GM12892 (cell line): ENCODE data around the gene HSD11B2.

Source experiments
- POLR2A ChIP-seq: IDR thresholded peaks from 2 replicates; pipeline ENCODE4 v1.6.1; 2011; ENCODE audit warnings: low read depth, low read length, control low read depth
- POLR2AphosphoS5 ChIP-seq: IDR thresholded peaks from 2 replicates; pipeline ENCODE4 v1.6.1; 2011; ENCODE audit warnings: low read depth, low read length, control low read depth
- TAF1 ChIP-seq: IDR thresholded peaks from 2 replicates; pipeline ENCODE4 v1.6.1; 2011; ENCODE audit warnings: low read depth, mild to moderate bottlenecking, control low read depth, low read length, borderline replicate concordance

DNA sequence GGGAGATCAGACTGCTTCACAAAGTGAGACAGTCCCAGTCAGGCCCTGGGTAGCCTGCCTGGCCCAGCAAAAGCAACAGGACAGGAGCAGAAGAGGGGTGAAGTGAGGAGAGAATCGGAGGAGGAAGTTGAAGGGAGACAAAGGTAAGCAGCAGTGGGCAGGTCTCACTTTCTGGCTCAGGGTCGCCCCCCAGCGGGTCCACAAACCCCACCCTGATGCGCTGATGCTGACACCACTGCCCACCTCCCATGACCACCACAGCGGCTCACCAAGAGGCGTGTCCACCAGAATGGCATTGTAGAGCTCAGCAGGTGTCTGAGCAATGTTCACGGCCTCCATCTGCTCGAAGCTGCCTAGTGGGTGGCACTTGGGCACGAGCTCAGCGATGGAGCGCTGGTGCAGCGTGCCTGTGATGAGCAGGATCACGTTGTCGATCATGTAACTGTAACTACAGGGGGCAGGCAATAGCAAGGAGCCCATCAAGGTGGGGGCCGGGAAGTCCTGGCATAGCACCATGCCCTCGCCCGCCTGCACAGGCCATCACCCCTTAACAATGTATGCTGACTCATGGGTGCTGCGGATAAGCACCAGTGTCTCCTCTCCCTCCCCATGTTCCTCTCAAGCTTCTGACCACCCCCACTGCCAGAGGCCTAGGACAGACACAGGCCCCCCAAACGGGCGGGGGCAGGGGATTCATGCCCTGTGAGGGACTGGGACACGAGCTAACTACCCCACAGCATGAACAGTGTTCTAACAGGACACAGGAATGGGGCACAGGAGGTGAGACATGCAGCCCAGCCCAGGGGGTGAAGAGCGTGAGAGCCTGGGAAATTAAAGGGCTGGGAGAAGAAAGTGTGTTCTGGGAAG, 13.6 kb downstream of the HSD11B2 start:
- no peak for TF ChIP-seq POLR2A
- no peak for TF ChIP-seq TAF1
- no peak for TF ChIP-seq POLR2AphosphoS5
